ENCODE data around the gene UIMC1.
"Not testable (repeated sequence)": the region's sequence is repeated elsewhere in the genome, so short reads cannot be mapped to it uniquely, and the experiment has no call there.

UIMC1 gene

GRCh38 chr5:177006265-177006972 is at the start of gene UIMC1:
UIMC1 (minus strand) TSS chr5:177006779; CDS start chr5:176982615, 24,164 bp downstream.
- DNase-seq: peak; percentile 92

GRCh38 chr5:177049285-177049684 is 42.7 kb upstream of the UIMC1 start:
- no peak for DNase-seq

GRCh38 chr5:177048531-177048930 is 42.0 kb upstream of the UIMC1 start:
- not testable (repeated sequence) for DNase-seq

GRCh38 chr5:177045631-177046030 is 39.1 kb upstream of the UIMC1 start:
- no peak for DNase-seq

- no peak for DNase-seq
Observed at GRCh38 chr5:177044641-177045040, 38.1 kb upstream of the UIMC1 start.

GRCh38 chr5:177043958-177044357 is 37.4 kb upstream of the UIMC1 start:
- no peak for DNase-seq

GRCh38 chr5:177043114-177043513 is 36.5 kb upstream of the UIMC1 start:
- no peak for DNase-seq

GRCh38 chr5:177041936-177042335 is 35.4 kb upstream of the UIMC1 start:
- DNase-seq: no peak

GRCh38 chr5:177040814-177041420 is 34.3 kb upstream of the UIMC1 start:
- no peak for DNase-seq

GRCh38 chr5:177036921-177037320 is 30.3 kb upstream of the UIMC1 start:
- no peak for DNase-seq

GRCh38 chr5:177036443-177036842 is 29.9 kb upstream of the UIMC1 start:
- no peak for DNase-seq

GRCh38 chr5:177035976-177036375 is 29.4 kb upstream of the UIMC1 start:
- no peak for DNase-seq

- no peak for DNase-seq
Observed at GRCh38 chr5:177029498-177029897, 22.9 kb upstream of the UIMC1 start.

GRCh38 chr5:177027665-177028064 is 21.1 kb upstream of the UIMC1 start:
- DNase-seq: no peak

GRCh38 chr5:177025101-177025601 is 18.6 kb upstream of the UIMC1 start:
- no peak for DNase-seq

GRCh38 chr5:177024559-177024958 is 18.0 kb upstream of the UIMC1 start:
- no peak for DNase-seq

- DNase-seq: no peak
Observed at GRCh38 chr5:177023303-177023664, 16.7 kb upstream of the UIMC1 start.

- peak; percentile 90 for DNase-seq
Observed at GRCh38 chr5:177022386-177023302, 16.1 kb upstream of the UIMC1 start, which contains the start of gene ZNF346. ZNF346 (plus strand) TSS chr5:177022696; CDS start chr5:177022739, 43 bp downstream.

- no peak for DNase-seq
Observed at GRCh38 chr5:177020033-177020432, 13.5 kb upstream of the UIMC1 start.

GRCh38 chr5:177018341-177018740 is 11.8 kb upstream of the UIMC1 start:
- DNase-seq: no peak

GRCh38 chr5:177015156-177015555 is 8.6 kb upstream of the UIMC1 start:
- DNase-seq: no peak

- DNase-seq: no peak
Observed at GRCh38 chr5:177010153-177010552, 3.6 kb upstream of the UIMC1 start.

GRCh38 chr5:177008716-177009115 is 2.1 kb upstream of the UIMC1 start:
- no peak for DNase-seq
